Activated T-cell treated with anti-CD3 and anti-CD28 coated beads, Interleukin-2, amount 50 U/mL, for 72 hours (primary cell): ENCODE results near the gene KCNMA1. TPM values are rescaled to one million over a fixed set of nuclear protein-coding genes. Genes with fewer than 3 reads are reported as not detected.

ENCODE experiments used
- ATAC-seq, 2 donors: fragments of 150-1000 bp; cut with Tn5 transposase; replicated peaks in 1 of 2; 2 replicates each; pipeline ENCODE4 v1.10.0; 2021; ENCODE audit warnings: moderate library complexity in 2 of 2, mild to moderate bottlenecking in 1 of 2
- DNase-seq, 2 donors: peaks; one replicate each; pipeline ENCODE4 v3.0.0; 2021 to 2022; ENCODE audit warnings: mixed read lengths in 1 of 2
- H3K27ac Mint-ChIP-seq: one replicate; pipeline ENCODE4 v1.8.0; 2022; ENCODE audit warnings: mild to moderate bottlenecking, moderate library complexity, mixed read lengths
- H3K27me3 Mint-ChIP-seq: one replicate; pipeline ENCODE4 v1.8.0; 2022; ENCODE audit warnings: low read depth, mixed read lengths
- H3K36me3 Mint-ChIP-seq, 2 donors: one replicate each; pipeline ENCODE4 v1.8.0; 2022; ENCODE audit warnings: mixed read lengths in 2 of 2, mild to moderate bottlenecking in 1 of 2; ENCODE audit not compliant: insufficient read depth in 2 of 2
- H3K4me1 Mint-ChIP-seq: one replicate; pipeline ENCODE4 v1.8.0; 2022; ENCODE audit warnings: low read depth, mixed read lengths
- H3K4me3 Mint-ChIP-seq, 2 donors: one replicate each; pipeline ENCODE4 v1.8.0; 2022; ENCODE audit warnings: mild to moderate bottlenecking in 2 of 2, mixed read lengths in 2 of 2, moderate library complexity in 2 of 2
- H3K9me3 Mint-ChIP-seq, 2 donors: one replicate each; pipeline ENCODE4 v1.8.0; 2022; ENCODE audit warnings: mixed read lengths in 2 of 2
- total RNA-seq, 2 donors: library from RNA; stranded (reverse); gene quantifications; one replicate each; pipeline ENCODE4 v1.2.3, GENCODE V29; 2022

The KCNMA1 gene
- total RNA-seq, 2 donors from 2014 or later: 0.55 to 1.0 TPM

DNA sequence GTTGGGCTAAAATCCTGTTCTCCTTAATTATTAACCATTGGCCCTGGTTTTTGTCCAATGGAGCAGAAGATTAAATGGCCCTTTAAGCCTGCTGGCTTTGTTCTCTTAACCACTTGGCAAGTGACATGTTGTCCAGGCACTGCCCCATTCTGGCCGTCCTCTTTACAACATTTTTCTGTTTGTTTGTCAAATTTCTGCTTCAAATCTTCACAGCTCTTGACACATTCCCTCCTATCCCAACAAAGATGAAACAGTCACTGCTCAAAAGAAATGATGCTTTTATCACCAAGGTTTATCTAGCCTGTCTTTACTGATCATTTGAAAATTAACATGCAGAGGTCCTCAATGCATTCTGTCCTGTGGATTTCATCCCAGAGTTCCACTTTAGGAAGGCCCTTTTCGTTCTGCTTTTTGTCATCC, 700.4 kb downstream of the KCNMA1 start:
- DNase-seq: no peak
- no peak overlapping the region for H3K27ac Mint-ChIP-seq
- H3K4me3 Mint-ChIP-seq: no peak overlapping the region
- ATAC-seq: no peak
- no peaks in the 10 kb centered on the region for H3K4me1 Mint-ChIP-seq
- peaks cover 6% of the 10 kb centered on the region for H3K27me3 Mint-ChIP-seq
- H3K36me3 Mint-ChIP-seq: no peaks in the 10 kb centered on the region
- no peaks in the 10 kb centered on the region for H3K9me3 Mint-ChIP-seq

DNA sequence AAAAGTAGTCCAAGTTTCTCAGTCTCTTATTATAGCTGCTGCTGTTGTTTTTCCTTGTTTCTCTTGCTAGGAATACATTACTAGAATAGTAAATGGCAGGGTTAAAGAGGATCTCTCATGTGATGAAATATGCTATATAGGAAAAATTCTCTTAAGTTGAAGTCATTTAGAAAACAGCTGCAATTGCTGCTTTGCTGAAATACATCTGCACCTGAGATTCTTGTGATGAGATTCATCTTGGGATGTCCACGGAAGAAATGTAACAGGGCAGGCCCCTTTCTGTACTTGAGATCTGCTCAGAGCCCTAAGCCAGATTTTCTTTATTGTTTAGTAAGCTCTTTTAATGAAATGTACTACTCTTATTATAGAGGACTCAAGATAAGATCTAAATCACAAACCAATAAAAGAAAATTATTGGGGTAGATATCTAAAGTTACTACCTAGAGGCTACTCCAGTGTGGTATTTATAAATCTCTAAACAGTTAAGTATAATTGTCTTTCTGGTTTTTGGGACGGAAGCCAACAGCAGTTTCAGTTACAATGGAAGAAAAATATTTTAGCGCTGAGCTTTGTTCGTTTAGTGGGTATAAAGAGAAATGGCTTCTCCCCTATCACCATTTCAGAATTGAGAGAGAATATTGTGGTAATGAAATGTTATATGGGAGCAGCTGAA, 701.5 kb downstream of the KCNMA1 start:
- no peak for DNase-seq
- H3K27ac Mint-ChIP-seq: no peak overlapping the region
- no peaks in the 10 kb centered on the region for H3K4me1 Mint-ChIP-seq
- peaks cover 6% of the 10 kb centered on the region for H3K27me3 Mint-ChIP-seq
- no peaks in the 10 kb centered on the region for H3K36me3 Mint-ChIP-seq
- no peak overlapping the region for H3K4me3 Mint-ChIP-seq
- ATAC-seq: no peak
- H3K9me3 Mint-ChIP-seq: no peaks in the 10 kb centered on the region

DNA sequence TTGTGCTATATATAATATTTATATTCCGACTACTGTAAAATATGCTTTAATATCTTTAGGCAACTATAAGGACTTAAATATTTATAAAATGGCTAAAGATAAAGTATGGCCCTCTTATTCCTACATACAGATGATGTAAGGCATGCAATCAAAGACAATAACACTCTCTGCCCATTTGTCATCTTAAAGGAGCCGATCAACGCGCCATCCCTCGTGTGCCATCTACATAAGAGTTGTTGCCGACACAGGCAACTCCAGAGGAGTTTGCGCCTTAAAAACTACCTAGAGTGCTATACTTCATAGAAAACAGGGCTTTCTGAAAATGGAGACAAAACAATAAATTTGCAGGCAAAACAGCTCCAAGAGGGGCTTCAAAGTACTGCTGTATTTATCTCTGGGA, 709.0 kb downstream of the KCNMA1 start:
- no peaks in the 10 kb centered on the region for H3K36me3 Mint-ChIP-seq
- H3K27me3 Mint-ChIP-seq: no peaks in the 10 kb centered on the region
- no peak overlapping the region for H3K4me3 Mint-ChIP-seq
- ATAC-seq (no peak), DNase-seq (no peak)
- no peak overlapping the region for H3K27ac Mint-ChIP-seq
- no peaks in the 10 kb centered on the region for H3K4me1 Mint-ChIP-seq
- peaks cover 1 to 3% of the 10 kb centered on the region in 2 donors for H3K9me3 Mint-ChIP-seq

DNA sequence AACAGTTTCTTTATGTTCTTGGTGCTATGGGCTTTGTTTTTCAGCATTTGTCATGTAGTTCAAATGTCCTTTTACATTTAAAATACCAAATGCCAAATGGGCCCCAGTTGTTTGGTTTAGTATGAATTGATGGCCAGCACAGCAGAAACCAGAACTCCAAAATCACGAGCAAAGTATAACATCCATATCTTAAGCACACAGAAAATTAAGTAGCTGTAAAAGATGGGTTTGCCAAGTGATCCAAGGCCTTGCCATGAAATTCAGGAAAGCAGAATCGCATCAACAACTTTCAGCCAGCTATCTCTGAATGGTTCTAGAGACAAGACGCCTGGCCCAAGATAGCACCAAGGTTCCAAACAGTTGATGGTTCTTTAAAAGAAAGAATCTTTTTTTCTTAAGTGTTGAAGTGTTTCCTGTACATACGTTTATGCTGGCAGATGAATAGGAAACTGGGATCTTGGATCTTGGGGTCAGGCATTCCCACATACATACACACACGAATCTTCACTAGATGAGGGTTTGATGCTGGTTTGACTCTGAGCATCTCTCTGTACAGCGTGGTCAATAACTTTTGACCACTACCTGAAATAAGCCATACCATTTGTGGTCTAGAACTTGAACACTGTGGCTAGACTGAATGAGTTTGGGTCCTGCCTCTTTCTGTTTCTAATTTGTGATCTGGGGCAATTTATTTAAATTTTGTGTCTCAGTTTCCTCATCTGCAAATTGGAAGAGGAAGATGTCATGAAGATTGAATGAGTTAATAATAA, 711.8 kb downstream of the KCNMA1 start:
- ATAC-seq (no peak), DNase-seq (no peak)
- Mint-ChIP-seq H3K36me3 (no peaks in the 10 kb centered on the region), H3K27me3 (no peaks in the 10 kb centered on the region), H3K4me1 (no peaks in the 10 kb centered on the region), H3K4me3 (no peak overlapping the region), H3K27ac (no peak overlapping the region), H3K9me3 (peaks cover 0 to 2% of the 10 kb centered on the region in 2 donors)

DNA sequence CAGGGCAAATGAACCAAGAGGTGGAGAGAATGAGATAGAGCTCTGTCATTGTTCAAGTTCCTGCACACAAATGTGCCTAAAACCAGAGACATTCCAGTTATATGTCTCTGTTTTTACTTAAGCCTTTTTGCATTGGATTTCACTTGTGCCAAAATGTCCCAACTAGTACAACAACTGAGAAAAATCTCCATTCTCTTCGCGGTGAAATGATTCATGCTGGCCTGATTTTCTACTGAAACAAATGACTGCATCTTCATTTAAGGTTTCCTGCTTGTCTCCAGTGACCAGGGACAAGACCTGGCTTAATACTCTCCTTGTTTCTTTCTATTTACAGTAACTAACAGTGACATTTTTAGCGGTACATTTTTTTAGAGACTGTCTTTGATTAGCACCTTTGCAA, 714.9 kb downstream of the KCNMA1 start:
- no peak overlapping the region for H3K27ac Mint-ChIP-seq
- H3K4me3 Mint-ChIP-seq: no peak overlapping the region
- DNase-seq (no peak), ATAC-seq (no peak)
- H3K36me3 Mint-ChIP-seq: no peaks in the 10 kb centered on the region
- H3K4me1 Mint-ChIP-seq: no peaks in the 10 kb centered on the region
- H3K9me3 Mint-ChIP-seq: no peaks in the 10 kb centered on the region
- no peaks in the 10 kb centered on the region for H3K27me3 Mint-ChIP-seq

DNA sequence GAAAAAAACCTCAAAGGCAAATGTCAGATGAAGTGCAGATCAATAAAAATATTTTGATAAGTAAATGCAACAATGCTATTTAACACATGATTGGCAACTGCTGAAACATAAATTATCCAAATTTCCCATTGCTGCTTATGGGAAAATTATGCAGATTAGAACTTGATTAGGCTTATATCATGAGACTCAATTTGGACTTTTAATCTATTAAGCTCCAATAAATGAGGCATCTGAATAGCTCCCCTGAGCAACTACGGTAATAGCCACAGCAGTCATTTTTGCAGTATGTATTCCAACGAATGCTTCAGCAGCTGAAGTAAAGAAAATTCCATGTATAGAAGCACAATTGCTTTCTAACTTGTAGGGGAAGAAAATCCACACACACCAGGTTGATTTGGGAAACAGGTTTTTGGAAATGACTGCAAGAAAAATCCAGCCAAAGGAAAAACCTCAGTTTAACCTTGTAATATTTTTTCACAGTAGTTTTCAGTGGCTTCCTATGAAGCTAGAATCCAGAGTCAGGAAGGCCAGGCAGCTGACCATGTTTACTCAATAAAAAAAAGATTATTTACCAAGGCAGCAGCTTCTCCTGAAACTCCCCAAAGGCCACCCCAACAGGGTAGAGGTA, 716.1 kb downstream of the KCNMA1 start:
- no peak for ATAC-seq
- Mint-ChIP-seq H3K4me3 (no peak overlapping the region), H3K4me1 (no peaks in the 10 kb centered on the region), H3K27me3 (no peaks in the 10 kb centered on the region), H3K27ac (no peak overlapping the region), H3K9me3 (no peaks in the 10 kb centered on the region), H3K36me3 (no peaks in the 10 kb centered on the region)
- DNase-seq: no peak

DNA sequence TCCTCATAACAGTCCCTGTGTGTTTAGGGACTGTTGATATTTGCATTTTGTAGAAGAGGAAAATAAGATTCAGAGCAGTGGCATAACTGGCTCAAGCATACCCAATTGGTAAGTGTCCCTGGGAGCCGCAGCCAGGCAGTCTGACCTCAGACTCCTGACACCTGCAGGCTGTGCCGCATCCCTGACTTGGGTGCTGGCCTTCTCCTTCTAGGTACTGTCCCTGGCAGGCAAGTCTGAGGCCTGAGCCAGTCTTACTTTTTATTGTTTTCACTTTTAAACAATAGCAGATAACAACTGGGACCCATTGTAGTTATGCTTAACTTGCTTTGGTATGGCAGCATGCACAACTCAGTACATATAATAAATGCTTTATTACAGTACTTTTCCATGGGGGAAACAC, 717.0 kb downstream of the KCNMA1 start:
- H3K4me3 Mint-ChIP-seq: no peak overlapping the region
- no peaks in the 10 kb centered on the region for H3K9me3 Mint-ChIP-seq
- DNase-seq: no peak
- no peak for ATAC-seq
- H3K4me1 Mint-ChIP-seq: no peaks in the 10 kb centered on the region
- no peaks in the 10 kb centered on the region for H3K36me3 Mint-ChIP-seq
- H3K27ac Mint-ChIP-seq: no peak overlapping the region
- no peaks in the 10 kb centered on the region for H3K27me3 Mint-ChIP-seq

DNA sequence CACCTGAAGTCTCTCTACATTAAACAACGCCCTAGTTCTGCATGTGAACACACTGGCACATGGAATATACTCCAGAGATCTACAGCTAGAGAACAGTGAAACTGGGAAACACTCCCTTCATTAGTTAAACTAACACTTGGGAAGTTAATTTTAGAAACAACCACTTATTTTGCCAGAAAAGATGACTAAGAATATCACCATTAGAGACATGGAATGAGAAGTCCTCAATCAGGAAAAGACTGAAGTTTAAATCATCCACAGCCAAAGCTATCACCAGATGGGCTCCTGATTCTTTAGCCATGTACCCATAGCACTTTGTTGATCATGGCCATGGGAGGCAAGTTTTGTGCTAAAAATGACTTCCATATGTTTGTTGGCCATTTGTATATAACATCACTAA, 719.5 kb downstream of the KCNMA1 start:
- DNase-seq (no peak), ATAC-seq (no peak)
- Mint-ChIP-seq H3K4me1 (no peaks in the 10 kb centered on the region), H3K9me3 (no peaks in the 10 kb centered on the region), H3K27me3 (no peaks in the 10 kb centered on the region), H3K27ac (no peak overlapping the region), H3K36me3 (no peaks in the 10 kb centered on the region), H3K4me3 (no peak overlapping the region)

DNA sequence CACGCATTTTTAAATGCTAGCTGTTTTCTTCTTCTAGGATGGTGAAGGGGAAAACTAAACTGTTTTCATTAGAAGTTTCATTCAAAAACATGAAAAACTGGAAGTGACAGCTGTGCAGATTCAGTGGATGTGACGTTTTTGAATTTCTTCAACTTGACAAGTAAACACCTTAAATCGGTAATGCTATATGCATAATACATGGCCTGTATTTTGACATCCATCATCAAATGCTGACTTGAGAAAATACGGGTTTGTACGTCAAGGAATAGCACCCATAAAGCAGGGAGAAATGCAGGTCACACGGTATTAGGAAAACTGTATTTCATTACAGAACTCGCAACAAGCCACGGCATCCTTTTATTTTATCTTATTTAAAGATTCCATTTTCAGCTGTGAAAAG, 720.5 kb downstream of the KCNMA1 start:
- Mint-ChIP-seq H3K4me3 (no peak overlapping the region), H3K36me3 (no peaks in the 10 kb centered on the region), H3K27ac (no peak overlapping the region), H3K9me3 (no peaks in the 10 kb centered on the region), H3K4me1 (no peaks in the 10 kb centered on the region), H3K27me3 (no peaks in the 10 kb centered on the region)
- DNase-seq (no peak), ATAC-seq (no peak)

DNA sequence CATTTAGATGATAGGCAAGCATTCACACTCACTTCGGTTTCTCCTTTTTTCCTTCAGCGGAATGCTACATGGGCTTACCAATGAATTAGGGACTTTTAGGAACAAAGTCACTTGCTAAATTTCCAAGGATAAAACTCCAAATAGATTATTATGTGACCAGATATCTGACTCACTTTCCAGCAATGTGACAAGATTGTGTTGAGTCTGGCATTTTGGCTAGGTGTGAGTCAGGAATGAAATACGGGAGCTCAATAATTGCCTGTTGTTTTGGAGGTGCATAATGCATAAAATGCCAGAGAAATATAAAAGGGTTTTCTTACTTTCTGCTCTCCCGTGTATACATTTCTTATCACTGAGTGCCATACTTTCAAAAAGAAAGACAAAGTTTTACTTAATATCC, 721.1 kb downstream of the KCNMA1 start:
- Mint-ChIP-seq H3K4me3 (no peak overlapping the region), H3K9me3 (no peaks in the 10 kb centered on the region), H3K36me3 (no peaks in the 10 kb centered on the region), H3K27ac (no peak overlapping the region), H3K4me1 (no peaks in the 10 kb centered on the region), H3K27me3 (no peaks in the 10 kb centered on the region)
- DNase-seq: no peak
- no peak for ATAC-seq

DNA sequence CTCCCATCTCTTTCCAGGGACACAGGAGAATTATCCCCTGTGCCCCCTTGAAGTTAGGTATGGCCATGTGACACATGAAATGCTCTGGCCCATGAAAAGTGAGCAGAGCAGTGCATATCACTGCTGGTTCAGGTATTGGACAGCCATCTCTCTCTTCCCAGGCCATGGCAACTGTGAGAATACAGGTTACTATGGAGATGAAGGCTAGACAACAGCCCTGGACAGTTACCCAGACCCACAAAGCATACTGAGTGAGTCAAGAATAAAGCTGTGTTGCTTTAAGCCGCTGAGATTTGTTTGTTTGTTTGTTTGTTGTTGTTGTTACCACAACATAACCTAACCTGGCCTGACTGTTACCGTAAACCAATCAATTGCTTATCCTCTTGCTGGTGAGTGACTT, 722.3 kb downstream of the KCNMA1 start:
- no peak overlapping the region for H3K27ac Mint-ChIP-seq
- H3K4me3 Mint-ChIP-seq: no peak overlapping the region
- H3K36me3 Mint-ChIP-seq: no peaks in the 10 kb centered on the region
- ATAC-seq (no peak), DNase-seq (no peak)
- H3K4me1 Mint-ChIP-seq: no peaks in the 10 kb centered on the region
- H3K9me3 Mint-ChIP-seq: no peaks in the 10 kb centered on the region
- H3K27me3 Mint-ChIP-seq: no peaks in the 10 kb centered on the region

DNA sequence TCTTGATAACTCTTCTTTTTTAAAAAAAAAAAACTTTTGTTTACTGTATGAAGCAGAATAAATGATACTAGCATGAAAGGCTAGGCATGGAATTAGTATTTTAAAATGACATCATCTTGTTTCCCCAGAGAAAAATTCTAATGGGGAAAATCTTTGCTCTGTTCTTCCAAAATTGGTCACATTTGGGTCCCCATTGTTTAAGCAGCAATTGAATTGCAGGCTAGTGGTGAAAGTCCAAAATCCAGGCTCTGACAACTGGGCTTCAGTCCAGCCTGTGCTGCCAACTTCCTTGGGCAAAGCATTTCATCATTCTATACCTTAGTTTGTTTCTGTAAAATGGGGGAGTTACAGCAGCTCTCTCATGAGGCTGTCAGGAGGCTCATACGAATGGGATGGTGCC, 726.4 kb downstream of the KCNMA1 start:
- Mint-ChIP-seq H3K27ac (no peak overlapping the region), H3K4me1 (no peaks in the 10 kb centered on the region), H3K36me3 (no peaks in the 10 kb centered on the region), H3K4me3 (no peak overlapping the region), H3K27me3 (peaks cover 14% of the 10 kb centered on the region), H3K9me3 (peaks cover 4 to 7% of the 10 kb centered on the region in 2 donors)
- no peak for DNase-seq
- no peak for ATAC-seq

DNA sequence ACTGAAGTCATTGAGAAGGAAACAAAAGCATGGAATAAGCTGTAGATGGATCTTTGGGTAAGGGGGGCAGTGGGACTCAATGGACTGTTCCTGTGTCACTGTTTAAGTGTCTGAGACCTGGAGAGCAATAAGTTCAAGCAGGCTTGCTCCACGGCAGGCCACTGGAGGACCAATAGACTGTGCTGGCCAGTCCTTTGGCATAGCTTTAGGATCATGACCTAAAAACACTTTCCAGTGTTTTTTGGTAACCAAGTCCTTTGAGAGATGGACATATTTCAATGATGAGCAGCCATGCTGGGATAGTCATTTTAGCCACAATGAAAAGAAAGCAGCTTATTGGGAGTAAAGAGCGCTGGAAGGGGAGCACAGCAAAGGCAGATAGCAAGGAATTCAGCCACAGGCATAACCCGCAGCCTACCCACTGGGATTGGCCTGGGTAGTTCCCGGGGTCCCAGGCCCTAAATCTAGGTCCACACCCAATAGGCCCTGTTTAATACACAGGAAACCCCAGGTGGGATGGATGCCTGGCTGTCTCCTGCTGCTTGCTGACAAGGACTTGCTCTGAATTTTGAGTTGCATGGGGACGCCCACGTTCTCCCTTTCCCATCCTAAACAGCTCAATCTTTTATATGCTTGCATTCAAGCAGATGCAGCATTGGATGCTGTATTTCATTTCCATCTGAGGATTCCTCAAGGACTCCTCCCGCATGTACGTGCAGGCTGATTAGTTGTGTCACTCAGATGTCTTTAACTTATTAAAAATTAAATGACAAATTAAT, 727.2 kb downstream of the KCNMA1 start:
- Mint-ChIP-seq H3K36me3 (no peaks in the 10 kb centered on the region), H3K27me3 (peaks cover 14% of the 10 kb centered on the region), H3K27ac (no peak overlapping the region), H3K4me3 (no peak overlapping the region), H3K9me3 (peaks cover 4 to 7% of the 10 kb centered on the region in 2 donors), H3K4me1 (no peaks in the 10 kb centered on the region)
- ATAC-seq (no peak), DNase-seq (no peak)
